SU-DHL-6 (cell line): ENCODE measurements around the gene TBC1D22A.

Experiments used
- EZH2phosphoT487 ChIP-seq: fragments of 200-600 bp; sonication (generic), shearing (Covaris generic); conservative IDR thresholded peaks from 2 replicates; pipeline ENCODE4 v1.6.1; 2018; ENCODE audit warnings: mild to moderate bottlenecking, antibody characterized with exemption, low read length, moderate library complexity, mixed read lengths
- TF ChIP-seq, protein P1 (sequence below): fragments of 200-600 bp; sonication (generic); IDR thresholded peaks from one replicate; pipeline ENCODE4 v1.5.1; 2017; ENCODE audit warnings: antibody characterized with exemption, mild to moderate bottlenecking, low read length, moderate library complexity; ENCODE audit not compliant: insufficient read depth, poor library complexity, severe bottlenecking

- TF ChIP-seq, protein P1, sequence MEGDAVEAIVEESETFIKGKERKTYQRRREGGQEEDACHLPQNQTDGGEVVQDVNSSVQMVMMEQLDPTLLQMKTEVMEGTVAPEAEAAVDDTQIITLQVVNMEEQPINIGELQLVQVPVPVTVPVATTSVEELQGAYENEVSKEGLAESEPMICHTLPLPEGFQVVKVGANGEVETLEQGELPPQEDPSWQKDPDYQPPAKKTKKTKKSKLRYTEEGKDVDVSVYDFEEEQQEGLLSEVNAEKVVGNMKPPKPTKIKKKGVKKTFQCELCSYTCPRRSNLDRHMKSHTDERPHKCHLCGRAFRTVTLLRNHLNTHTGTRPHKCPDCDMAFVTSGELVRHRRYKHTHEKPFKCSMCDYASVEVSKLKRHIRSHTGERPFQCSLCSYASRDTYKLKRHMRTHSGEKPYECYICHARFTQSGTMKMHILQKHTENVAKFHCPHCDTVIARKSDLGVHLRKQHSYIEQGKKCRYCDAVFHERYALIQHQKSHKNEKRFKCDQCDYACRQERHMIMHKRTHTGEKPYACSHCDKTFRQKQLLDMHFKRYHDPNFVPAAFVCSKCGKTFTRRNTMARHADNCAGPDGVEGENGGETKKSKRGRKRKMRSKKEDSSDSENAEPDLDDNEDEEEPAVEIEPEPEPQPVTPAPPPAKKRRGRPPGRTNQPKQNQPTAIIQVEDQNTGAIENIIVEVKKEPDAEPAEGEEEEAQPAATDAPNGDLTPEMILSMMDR = no peak
- TF ChIP-seq EZH2phosphoT487 = no peak
Measured at GRCh38 chr22:47204002-47204979, 441.8 kb downstream of the TBC1D22A start.
